GM12878 (cell line): ENCODE measurements around the gene UBQLN1.

Experiments
- EP300 ChIP-seq, 2 experiments: fragments of 150-350 bp in 1 of 2; IDR thresholded peaks; 2 replicates each; pipeline ENCODE4 v1.6.1; 2011 to 2012; ENCODE audit warnings: low read depth in 2 of 2, low read length in 2 of 2, borderline replicate concordance in 1 of 2, improper control_type of control experiment in 1 of 2, inconsistent platforms in 1 of 2; ENCODE audit not compliant: control insufficient read depth in 1 of 2
- POLR2A ChIP-seq: IDR thresholded peaks from 2 replicates; pipeline ENCODE4 v1.6.1; 2011; ENCODE audit warnings: low read depth, mild to moderate bottlenecking, low read length
- POLR2AphosphoS5 ChIP-seq: IDR thresholded peaks from 2 replicates; pipeline ENCODE4 v1.6.1; 2011; ENCODE audit warnings: mild to moderate bottlenecking, low read length, inconsistent platforms
- SUZ12 ChIP-seq: fragments of 200-600 bp; sonication (generic); IDR thresholded peaks from one replicate; pipeline ENCODE4 v1.6.1; 2018; ENCODE audit warnings: antibody characterized with exemption, mild to moderate bottlenecking; ENCODE audit not compliant: unreplicated experiment
- USF1 ChIP-seq: IDR thresholded peaks from 2 replicates; pipeline ENCODE4 v1.6.1; 2011; ENCODE audit warnings: borderline replicate concordance, low read depth, mild to moderate bottlenecking, moderate library complexity, mixed read lengths, low read length; ENCODE audit not compliant: insufficient read depth; ENCODE audit errors: extremely low read length
- YBX1 ChIP-seq: fragments of 450-650 bp; IDR thresholded peaks from 2 replicates; pipeline ENCODE4 v1.6.1; 2016; ENCODE audit warnings: antibody characterized with exemption

- TF ChIP-seq POLR2AphosphoS5, result no peak
- no peak for TF ChIP-seq POLR2A
- TF ChIP-seq USF1, result no peak
- no peak for TF ChIP-seq EP300 (IDR thresholded peaks at IDR 0.05; ENCODE audit: borderline replicate concordance in 1 of 2, control insufficient read depth in 1 of 2, low read depth in 2 of 2, low read length in 2 of 2)
- no peak for TF ChIP-seq YBX1
- TF ChIP-seq SUZ12, result no peak
These were observed 861 bp downstream of the UBQLN1 start for GRCh38 chr9:83706676-83707517.
